NCI-H2196 treated with DMSO at 0.1 percent for 48 hours (cell line): ENCODE data around the gene WASHC4.

ENCODE experiments used
- DNase-seq: peaks from one replicate; lab custom pipeline; 2025; ENCODE audit not compliant: unreplicated experiment; lab: John Stamatoyannopoulos, UW

WASHC4 gene

GRCh38 chr12:105107494-105108371 is at the start of gene WASHC4:
WASHC4 (plus strand) TSS chr12:105107731; CDS start chr12:105107801, 70 bp downstream.
- peak; percentile 87 for DNase-seq

GRCh38 chr12:105060715-105061378 is 46.7 kb upstream of the WASHC4 start:
- no peak for DNase-seq

- no peak for DNase-seq
Measured at GRCh38 chr12:105064564-105065178, 42.9 kb upstream of the WASHC4 start.

- DNase-seq = no peak
Measured at GRCh38 chr12:105067511-105068031, 40.0 kb upstream of the WASHC4 start.

GRCh38 chr12:105069936-105070702 is 37.4 kb upstream of the WASHC4 start:
- no peak for DNase-seq

GRCh38 chr12:105071981-105072380 is 35.5 kb upstream of the WASHC4 start:
- DNase-seq = no peak

GRCh38 chr12:105072888-105073488 is 34.5 kb upstream of the WASHC4 start:
- no peak for DNase-seq

GRCh38 chr12:105076098-105076497 is 31.4 kb upstream of the WASHC4 start:
- no peak for DNase-seq

GRCh38 chr12:105076913-105077312 is 30.6 kb upstream of the WASHC4 start:
- no peak for DNase-seq

GRCh38 chr12:105077435-105077834 is 30.1 kb upstream of the WASHC4 start:
- DNase-seq = no peak

- no peak for DNase-seq
Measured at GRCh38 chr12:105078712-105079570, 28.6 kb upstream of the WASHC4 start.

GRCh38 chr12:105083031-105083430 is 24.5 kb upstream of the WASHC4 start:
- DNase-seq = no peak

GRCh38 chr12:105083551-105084105 is 23.9 kb upstream of the WASHC4 start:
- DNase-seq = no peak

- DNase-seq = no peak
Measured at GRCh38 chr12:105084251-105085250, 23.0 kb upstream of the WASHC4 start, which contains the start of gene ALDH1L2. ALDH1L2 (minus strand) TSS chr12:105084458; CDS start chr12:105084436, 22 bp downstream.

GRCh38 chr12:105085501-105085900 is 22.0 kb upstream of the WASHC4 start:
- DNase-seq = no peak

- no peak for DNase-seq
Measured at GRCh38 chr12:105089817-105090216, 17.7 kb upstream of the WASHC4 start.

- no peak for DNase-seq
Measured at GRCh38 chr12:105090361-105090760, 17.2 kb upstream of the WASHC4 start.
